TTC549 (cell line): ENCODE data around the gene MAB21L3.

ENCODE experiments used
- FAIRE-seq: peaks from 2 replicates; lab custom pipeline; 2012; peaks lifted over from hg19 to GRCh38; lab: Jason Lieb, UNC

MAB21L3 gene

DNA sequence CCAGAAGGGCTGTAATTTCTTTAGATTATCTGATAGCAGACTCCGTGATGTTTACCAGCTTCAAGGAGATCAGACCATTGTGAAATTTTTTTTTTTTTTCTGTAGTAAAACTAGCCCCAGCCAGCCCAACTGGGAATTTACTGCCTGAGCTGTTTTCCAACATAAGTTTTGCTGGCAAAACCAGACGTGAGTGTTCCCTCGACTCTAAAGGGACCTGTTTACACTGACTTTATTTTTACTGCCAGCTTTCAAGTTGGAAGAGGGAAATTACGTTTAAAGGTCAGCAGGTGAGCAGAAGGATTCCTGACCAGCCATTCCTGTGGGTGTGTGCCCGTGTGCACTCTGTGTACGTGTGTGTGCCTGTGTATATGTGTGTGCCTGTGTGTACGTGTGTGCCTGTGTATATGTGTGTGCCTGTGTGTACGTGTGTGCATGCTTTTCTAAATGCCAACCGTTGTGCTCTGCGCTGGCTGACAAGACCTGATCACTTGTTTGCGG lies 374 bp downstream of the MAB21L3 start:
- no peak for FAIRE-seq

DNA sequence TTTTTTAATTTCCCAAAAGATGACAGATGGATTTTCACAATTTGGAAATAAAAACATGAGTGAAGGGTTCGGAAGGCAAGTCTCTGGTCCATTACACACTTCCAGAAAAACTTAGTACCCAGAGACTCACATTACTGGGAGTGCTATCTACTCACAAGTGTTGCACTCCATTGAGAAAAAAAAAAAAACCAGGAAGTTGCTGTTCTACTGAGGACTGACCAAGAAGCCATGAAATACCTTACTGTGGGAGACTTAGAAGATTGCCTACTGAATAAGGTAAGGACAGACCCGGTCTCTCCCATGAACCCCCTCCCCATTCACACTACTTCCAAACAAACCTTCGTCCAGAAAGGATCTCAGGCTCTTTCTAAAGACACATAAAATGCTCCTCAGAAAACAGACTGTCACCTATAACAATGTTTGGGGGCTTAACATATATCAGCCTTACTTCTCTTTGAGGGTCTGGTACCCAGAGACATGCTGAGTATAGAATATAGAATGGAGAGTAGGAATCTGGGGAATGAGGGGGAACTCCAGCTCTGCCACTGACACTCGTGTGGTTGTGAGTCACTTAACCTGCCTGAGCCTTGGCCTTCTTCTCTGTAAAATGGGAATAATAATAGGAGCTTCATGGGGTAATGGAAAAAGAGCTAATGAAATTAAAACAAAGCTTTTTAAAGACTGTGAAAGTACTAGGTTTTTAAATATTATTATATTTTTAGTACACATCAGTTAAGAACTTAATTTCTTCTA lies 1.4 kb downstream of the MAB21L3 start:
- FAIRE-seq = no peak

DNA sequence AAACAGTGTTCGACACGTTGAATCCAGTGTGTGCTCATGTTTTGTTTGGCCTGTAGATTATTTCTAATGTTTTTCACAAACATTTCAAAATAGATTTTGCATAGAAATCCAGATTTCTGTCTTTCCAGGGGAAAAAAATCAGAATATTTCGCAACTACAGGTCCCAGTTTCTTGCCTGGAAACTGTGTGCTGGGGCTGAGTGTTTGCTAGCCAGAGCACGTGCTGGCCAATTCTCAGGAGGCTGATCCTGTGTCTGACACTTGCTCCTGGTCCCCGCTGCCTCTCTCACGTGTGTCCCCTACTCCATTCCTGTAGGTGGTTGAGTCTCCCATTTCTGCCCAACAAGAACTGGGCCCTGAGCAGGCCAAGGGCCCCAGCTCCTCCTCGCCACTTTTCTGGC lies 2.4 kb downstream of the MAB21L3 start:
- no peak for FAIRE-seq

DNA sequence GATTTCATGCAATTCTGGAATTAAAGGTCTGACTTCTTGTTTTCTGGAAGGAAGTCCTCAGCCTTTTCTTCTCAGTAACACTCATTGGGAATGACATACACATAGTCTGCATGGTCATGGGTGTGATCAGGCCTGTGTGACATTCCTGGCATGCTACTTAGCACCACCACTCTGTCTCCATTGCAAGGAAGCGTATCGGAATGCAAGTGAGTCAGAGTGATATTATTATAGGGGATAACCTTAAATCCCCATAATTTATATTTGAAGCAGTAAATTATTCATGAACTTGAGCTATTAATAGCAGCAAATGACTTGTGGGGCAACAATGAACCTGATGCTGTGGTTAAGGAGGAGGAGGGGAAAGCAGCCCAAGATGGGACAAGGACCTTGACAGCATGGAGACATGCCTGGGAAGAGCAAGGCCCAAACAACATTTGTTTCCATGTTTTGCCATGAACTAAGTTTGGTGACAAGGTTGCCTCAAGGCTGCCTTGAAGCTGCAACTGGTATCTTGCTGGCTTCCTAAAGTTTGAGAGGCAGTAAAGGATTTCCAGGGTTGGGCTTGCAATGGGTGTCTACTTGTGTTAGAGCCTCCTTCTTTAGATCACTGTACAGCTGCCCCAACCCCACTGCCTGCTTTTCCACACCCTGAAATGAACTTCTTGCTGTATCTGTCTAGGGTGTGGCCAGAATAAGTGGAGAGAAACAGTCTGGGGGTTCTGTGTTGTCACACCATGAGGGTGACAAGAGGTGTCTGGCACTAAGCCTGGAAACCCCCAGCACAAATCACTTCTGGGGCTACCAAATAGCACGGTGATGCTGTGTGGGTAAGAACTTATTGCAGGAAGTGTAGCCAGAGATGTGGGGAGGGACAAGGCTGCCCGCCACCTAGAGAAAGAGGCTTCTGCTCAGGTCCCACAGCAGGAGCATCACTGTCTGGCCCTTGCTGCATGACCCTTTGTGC lies 4.6 kb downstream of the MAB21L3 start:
- FAIRE-seq = no peak

DNA sequence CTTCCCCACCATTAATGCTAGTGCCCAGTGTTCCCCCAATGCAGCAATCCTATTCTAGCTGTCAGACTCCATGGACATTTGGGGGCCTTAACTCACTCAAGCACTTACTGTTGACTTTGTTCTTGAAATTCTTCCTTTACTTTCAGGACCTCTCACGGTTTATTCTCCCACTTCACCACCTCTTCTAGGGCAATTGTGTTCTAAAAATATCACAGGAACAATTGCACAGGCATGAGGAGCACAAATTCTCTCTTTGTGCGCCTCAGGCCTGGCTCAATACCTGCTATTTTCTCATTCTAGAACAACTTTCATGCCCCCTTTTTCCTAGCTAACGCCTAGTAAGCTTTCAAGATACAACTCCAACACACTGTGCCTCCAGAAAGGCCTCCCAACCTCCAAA lies 7.3 kb downstream of the MAB21L3 start:
- no peak for FAIRE-seq

DNA sequence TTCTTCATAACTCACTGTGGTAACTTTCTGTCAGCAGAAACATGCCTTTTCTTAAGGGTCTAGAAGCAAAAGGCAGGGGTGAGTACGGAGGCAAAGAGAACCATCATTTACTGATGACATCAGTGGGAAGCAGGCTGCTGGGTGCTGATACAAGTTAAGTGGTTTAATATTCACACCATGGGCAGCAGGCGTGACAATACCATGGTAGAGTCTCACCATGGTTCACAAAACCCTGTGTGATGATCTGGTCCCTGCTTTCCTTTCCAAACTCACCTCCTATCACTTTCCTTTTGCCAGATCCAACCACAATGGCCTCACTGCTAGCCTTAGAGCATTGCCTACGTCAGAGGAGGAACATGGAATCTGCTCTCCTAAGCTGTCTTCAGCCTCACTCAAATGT lies 8.7 kb downstream of the MAB21L3 start:
- no peak for FAIRE-seq

DNA sequence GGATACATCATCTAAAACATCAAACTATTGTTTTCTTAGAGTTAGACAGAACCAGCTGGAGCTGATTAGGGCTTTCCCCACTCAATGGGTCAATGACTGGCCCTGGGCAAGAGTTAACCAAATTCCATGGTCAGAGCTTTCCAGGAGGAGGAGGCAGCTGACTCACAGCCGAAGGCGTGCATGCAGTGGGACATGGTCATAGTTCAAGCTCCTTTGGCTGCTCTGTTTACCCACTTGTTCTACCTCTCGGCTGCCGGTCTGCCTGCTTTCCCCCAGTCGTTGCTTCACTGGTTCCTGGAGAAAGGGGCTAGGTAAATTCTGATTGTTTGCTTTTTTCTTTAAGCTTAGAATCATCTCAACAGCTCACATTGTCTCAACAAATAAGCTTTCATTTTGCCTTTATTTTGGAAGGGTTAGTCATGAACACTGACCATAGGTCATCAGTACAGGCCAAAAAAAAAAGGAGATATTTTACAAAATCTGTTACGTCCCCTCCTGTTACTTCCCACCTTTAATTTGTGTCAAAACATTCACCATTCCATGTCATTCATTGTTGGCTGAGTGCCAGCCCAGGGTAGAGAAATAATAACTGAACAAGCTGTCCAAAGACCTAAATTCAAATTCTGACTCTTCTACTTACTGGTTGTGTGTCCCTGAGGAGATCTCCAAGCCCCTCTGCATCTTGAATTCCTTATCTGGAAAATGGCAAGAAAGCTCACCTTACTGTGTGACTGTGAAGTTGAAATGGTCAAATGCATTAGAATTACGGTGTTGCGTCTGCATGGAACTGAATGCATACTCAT lies 12.0 kb downstream of the MAB21L3 start:
- no peak for FAIRE-seq

DNA sequence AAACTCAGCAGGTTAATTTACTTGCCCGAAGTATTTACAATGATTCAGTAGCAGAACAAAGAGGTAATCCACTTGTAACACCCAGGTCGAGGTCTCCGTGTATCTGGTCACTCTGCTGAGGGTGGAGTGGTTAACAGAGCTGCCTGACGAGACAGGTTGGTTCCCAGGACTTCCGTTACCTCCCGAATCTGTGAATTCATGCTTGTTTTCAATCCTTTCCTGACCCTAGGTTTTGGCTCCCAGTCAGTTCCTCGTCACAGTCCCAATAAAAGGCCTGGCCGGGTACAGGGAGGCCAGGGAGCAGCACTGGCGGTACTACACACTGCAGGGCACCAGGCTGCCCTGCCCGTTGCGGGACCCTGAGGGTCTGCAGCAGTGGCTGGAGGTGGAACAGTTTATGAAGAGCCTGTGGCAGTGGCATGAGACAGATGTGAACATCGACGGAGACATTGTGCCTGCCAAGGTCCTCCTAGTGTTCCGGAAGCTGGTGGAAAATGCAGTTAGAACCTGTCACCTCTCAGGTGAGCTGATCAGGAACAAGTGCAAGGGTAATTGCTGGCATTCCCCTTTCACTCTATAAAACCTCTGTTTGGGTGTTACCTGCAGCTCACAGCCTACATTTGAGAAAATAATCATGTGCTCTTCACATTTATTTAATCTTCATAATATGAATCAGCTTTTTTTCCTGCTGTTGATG lies 12.8 kb downstream of the MAB21L3 start:
- no peak for FAIRE-seq

DNA sequence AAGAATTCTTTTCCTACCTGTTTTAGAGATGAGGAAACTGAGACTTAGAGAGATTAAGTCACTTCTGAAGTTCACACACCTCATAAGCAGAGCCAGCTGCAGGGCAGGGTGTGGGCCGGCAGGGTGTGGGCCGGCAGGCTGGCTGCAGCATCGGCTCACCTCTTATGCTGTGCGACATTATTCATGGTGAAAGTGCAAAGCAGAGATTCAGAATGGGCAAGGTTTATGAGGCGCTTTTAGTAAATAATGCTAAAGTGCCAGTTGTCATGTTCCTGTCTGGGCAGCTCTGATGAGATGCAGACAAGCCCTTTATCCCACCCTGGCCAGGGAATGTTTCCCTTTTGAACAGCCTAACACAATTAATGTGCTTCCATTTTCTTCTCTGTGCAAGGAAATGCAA lies 14.6 kb downstream of the MAB21L3 start:
- FAIRE-seq = no peak

DNA sequence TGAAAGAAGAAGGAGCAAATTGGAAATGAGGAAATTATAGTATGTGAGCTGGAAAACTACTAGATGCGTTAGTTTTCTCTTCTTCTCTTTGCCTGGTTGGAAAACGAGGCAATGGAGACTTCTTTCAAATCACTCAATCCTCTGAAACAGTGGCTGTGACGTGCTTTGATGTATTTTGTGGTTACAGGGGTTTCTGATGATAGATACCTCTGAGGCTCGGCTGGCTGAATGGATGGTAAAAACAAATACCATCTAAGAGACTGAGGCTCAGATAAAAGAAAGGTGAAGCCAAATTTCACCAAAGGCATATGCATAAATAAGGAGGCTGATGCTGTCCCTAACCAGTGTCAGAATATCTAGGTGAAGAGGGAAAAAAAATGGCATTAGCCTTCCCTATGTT lies 15.1 kb downstream of the MAB21L3 start:
- FAIRE-seq = no peak

DNA sequence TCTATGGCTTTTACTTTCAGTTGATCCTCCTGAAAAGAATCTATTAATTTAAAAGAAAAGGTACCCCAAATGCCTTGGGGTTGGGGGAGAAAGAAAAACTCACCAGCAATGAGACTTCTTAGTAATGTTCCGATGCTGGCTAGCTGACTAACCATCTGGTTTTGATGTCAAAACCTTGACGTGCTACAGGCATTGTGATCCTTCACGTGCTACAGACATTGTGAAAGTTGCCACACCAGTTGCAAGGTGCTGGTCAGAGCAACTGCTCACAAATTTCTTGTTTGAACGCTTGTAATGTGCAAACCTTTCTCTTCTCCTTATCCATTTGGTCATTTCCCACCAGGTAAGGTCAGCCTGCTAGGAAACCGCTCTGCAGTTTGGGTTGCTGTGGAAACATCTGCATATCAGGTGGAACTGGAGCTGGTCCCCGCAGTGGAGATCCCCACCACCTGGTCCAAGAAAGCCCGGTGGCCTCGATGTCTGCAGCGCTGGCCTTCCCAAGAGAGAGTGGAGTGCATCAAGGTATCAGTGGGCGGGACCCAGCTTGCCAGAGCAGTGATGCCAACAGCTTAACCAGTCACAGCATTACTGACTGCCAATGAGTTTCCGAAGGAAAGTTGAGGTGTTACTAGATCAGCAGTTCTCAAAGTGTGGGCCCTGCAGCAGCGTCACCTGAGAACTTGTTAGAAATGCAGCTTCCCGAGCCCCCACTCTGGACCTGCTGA lies 16.1 kb downstream of the MAB21L3 start:
- FAIRE-seq = no peak

DNA sequence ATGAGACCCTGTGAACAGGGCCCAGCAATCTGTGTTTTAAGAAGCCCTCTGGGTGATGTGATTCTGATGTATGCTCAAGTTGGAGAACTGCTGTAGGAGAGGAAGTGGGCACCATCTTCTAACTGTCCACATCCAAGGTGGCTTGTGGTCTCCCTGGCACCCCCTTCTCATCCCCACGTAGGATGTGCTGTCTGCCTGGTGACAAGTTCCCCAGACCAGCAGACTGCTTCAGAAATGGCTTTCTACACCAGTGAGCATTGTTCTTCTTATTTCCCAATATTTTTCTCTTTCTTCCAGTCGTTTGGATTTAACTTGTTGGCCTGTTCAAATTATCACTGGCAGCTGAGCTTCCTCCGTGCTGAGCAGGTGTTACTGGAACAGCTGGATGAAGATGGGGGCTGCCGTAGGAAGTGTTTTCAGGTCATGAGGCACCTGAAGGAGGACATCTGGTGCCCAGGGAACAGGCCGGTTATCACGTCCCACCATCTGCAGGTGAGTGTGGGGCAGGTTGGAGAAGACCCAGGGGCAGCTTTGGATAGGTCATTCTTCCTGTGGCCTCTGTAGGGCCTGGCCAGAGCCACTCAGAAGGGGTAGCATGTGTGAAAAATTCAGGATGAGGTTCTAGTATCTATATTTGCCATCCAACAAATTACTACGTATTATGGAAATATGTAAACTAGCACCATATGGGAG lies 16.8 kb downstream of the MAB21L3 start:
- no peak for FAIRE-seq

DNA sequence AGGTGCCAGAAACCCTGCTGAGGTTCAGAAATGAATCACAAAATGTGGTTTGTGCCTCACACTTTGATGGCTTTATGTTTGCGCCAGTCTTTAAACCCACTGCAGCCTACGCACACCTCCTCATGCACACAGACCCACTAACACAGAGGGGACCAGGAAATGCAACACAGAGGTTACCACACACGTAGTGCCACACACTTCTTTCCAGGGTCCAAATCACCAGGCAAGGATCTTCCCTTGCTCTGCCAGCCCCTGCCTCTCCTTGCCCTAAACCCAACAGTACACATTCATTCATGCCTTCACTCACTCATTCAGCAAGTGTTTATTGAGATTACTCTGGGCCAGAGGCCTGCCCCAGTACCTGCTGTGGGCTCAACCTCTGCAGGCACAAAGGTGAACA lies 17.5 kb downstream of the MAB21L3 start:
- no peak for FAIRE-seq

DNA sequence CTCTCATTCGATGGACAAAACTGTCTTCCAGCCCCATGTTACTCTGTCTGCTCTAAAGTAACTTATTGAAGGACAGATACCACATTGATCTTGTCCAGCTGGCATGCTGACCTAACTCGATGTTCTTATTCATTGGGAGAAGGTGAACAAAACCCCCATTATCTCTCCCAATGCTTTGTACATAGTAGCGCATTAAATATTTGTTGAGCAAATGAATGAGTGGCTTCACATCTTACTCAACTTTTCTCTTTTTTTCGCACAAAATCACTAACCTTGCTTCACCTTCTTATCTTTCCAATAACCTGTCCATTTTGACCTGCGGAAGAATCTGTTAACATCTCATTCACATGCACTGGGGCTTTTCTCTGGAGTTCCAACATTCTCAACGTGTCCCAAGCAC lies 18.3 kb downstream of the MAB21L3 start:
- FAIRE-seq = no peak

DNA sequence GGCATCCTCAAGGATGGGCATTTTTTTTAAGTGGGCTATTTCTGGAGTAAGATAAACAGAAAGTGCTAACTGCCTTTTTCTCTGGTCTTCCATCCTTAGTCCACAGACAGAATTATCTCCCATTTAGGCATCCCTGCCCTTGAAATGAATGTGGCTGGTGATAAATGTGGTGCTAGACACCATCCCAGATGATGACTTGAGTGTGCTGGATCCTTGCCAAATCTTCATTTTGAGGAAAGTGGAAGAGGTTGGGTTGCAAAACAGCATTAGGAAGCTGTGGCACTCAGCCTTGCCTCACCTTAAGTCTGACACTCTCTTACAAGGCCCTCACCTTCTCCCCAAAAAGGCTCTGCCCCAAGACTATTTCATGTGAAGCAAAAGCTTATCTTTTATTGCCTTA lies 19.2 kb downstream of the MAB21L3 start:
- no peak for FAIRE-seq

DNA sequence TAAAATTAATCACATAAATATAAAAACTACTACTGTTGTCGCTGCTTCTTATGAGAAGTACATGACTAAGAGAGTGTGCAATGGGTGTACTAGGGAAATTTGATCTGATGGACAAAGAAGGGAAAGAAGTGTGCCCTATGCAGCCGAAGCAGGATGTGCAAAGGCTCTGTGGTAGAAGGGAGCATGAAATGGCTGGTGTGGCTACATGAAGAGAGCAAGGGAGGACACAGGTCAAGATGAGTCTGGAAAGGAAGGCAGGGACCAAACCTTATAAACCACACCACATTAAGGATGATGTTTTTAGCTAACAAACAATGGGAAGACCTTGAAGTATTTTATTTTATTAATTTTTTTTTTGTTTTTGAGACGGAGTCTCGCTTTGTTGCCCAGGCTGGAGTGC lies 20.0 kb downstream of the MAB21L3 start:
- no peak for FAIRE-seq

DNA sequence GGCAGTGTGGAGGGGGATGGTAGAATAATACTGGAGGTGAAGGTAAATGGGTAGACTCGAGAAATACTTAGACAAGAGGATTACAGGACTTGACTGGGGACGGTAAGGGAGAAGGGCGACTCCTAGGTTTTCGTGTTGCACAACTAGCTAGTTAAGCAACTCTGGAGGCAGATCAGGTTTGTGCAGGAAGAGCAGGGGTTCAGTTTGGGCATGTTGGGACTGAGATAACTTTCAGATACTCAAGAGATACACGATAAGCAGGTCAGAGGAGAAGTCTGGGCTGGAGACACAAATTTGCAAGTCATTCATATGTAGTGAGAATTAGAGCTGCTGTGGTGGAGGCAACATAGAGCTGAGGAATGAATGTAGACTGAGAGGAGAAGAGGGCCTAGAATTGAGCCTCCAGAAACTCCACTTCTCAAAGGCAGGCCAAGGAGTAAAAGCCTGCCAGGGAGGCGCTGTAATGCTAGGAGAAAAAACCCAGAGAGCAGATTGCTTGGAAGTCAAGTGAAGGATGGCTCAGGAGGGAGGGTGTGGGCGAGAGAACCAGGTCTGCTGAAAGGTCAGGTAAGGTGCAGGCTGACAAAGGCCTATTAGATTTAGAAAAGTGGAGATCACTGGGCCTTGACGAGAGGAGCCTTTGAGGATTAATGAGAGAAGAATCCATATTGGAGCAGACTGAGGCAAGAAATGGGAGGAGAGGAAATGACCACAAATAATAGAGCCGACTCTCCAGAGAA lies 20.8 kb downstream of the MAB21L3 start:
- no peak for FAIRE-seq

DNA sequence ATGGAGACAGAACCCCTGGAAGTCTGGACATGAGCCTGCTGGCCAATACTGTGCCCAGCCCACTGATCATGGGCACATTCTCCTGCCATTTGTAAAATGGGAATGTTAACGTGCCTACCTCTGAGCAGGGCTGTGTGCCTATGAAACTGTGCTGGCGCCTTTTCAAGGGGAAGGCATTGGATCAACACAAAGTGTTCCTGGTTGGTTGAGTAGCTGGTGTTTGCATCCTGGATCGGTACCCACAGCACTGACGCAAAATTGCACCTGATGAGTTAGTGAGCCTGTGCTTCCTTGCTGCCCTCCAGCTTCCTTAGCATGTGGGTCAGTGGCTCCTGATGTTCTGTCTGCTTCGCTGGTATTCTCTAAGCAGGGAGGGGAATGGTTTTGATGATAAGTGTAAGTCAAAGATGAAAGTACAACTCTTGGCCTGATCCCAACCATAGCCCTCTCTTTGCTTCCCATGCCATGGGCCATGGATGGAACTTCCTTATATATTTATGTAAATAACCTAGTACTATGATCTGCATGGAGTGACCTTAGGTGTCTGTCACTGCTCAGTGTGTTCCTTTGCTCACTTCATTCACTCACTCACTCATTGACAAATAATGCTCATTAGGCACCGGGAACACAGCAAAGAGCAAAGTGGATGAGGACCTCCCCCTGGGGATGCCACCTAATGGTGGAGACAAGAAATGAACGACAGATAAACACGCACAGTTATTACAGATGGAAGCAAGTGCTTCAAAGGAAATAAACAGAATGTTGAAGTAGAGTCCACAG lies 22.7 kb downstream of the MAB21L3 start:
- FAIRE-seq = no peak

DNA sequence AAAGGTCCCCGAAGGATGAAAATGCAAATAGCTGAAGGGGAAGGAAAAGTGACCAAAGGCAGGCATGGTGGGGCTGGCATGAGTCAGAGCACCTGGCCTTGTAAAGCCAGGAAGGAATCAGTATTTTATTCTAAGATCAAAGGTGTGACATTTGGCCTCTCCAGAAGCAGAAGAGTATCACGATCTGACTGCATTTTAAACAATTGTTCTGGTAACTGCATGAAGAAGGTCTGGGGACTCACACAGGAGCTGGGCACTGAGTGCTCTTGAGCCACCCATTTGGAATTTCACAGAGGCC lies 23.2 kb downstream of the MAB21L3 start:
- no peak for FAIRE-seq
